Right lobe of liver (tissue), 6 donors: ENCODE measurements around the gene C11orf16. TPM values are rescaled to one million over a fixed set of nuclear protein-coding genes. Genes with fewer than 3 reads are reported as not detected.

Experiments used
- ATAC-seq, 4 donors: fragments of 200-7000 bp; cut with Tn5 transposase; one replicate each; pipeline ENCODE4 v1.9.1; 2020; ENCODE audit warnings: mild to moderate bottlenecking in 4 of 4, moderate library complexity in 4 of 4
- DNase-seq, 3 donors: peaks; one replicate each; pipeline ENCODE4 v3.0.0-alpha.2; 2020
- H3K27ac ChIP-seq, 3 donors: fragments of 200-600 bp; one replicate each; pipeline ENCODE4 v1.8.0; 2022
- H3K27me3 ChIP-seq, 2 donors: fragments of 200-600 bp; one replicate each; pipeline ENCODE4 v1.8.0; 2022
- H3K36me3 ChIP-seq, 4 donors: fragments of 200-600 bp; sonication (generic) in 1 of 4; one replicate each; pipeline versions ENCODE4 v1.5.1 to v1.8.0; 2017 to 2022; ENCODE audit warnings: control low read depth in 1 of 4
- H3K4me1 ChIP-seq, 4 donors: fragments of 200-600 bp; sonication (generic) in 1 of 4; one replicate each; pipeline versions ENCODE4 v1.5.1 to v1.8.0; 2017 to 2022; ENCODE audit warnings: control low read depth in 1 of 4
- H3K4me3 ChIP-seq, 3 donors: fragments of 200-600 bp; one replicate each; pipeline ENCODE4 v1.8.0; 2022
- H3K9me3 ChIP-seq, 4 donors: fragments of 200-600 bp; sonication (generic) in 1 of 4; one replicate each; pipeline versions ENCODE4 v1.5.1 to v1.8.0; 2017 to 2022; ENCODE audit warnings: control low read depth in 1 of 4
- CTCF ChIP-seq, 4 donors: fragments of 200-600 bp in 3 of 4; fragments of 450-650 bp in 1 of 4; IDR thresholded peaks; one replicate each; pipeline versions ENCODE4 v1.5.1 to v1.8.0; 2016 to 2022; ENCODE audit warnings: antibody characterized with exemption in 4 of 4, mild to moderate bottlenecking in 2 of 4
- POLR2A ChIP-seq: fragments of 450-650 bp; IDR thresholded peaks from one replicate; pipeline ENCODE4 v1.6.1; 2017; ENCODE audit warnings: antibody characterized with exemption, mild to moderate bottlenecking
- WGBS: methylation state at CpG from one replicate; pipeline ENCODE4 v1.1.6; 2018; ENCODE audit warnings: low coverage, low lambda C conversion rate; ENCODE audit not compliant: insufficient coverage; ENCODE audit errors: missing lambda C conversion rate; 5-methylcytosine and 5-hydroxymethylcytosine counted together
- intact Hi-C, 2 donors: fragments of 100-400 bp; cut with DNase I; formaldehyde crosslinking; loops; one replicate each; pipeline versions ENCODE4 v1.11.2 to v1.14.1; 2022
- total RNA-seq, 6 experiments: library from RNA; depleted of rRNA in 2 of 6; stranded (reverse); fragments of >200 nt in 2 of 6; fragmentation: NEBNext Ultra II Directional in 3 of 6; extraction: Animal tissue kit (Norgen Biotek cat#: 25700) in 3 of 6; gene quantifications; one replicate each; pipeline versions ENCODE4 v1.1.0 to v1.2.4, GENCODE V29; 2016 to 2023
- donor health status: DM: no; HTN: yes; CAD: no.
- donor health status: DM: no; HTN: no; CAD: no.
- donor health status: DM: no; HTN: no; CAD: no.
- donor health status: DM: no; HTN: yes; CAD: no.
- donor health status: DM: no; HTN: yes; CAD: no.

Gene C11orf16
- total RNA-seq, 6 experiments from 2014 or later, result not detected

- TF ChIP-seq POLR2A, result no peak
- DNase-seq (no peak), ATAC-seq (no peak)
- H3K27ac ChIP-seq, result no peak overlapping the region
- no peaks in the 10 kb centered on the region for H3K9me3 ChIP-seq
- intact Hi-C loops, result loop anchor here in 1 of 2 donors (5.0 kb wide), 1 partner anchor 281 kb away; the partner anchor contains the start of genes RPL27A and TRIM66
- no peaks in the 10 kb centered on the region for H3K36me3 ChIP-seq
- peak overlapping the region in 1 of 3 donors; percentile 84 for H3K4me3 ChIP-seq
- no peaks in the 10 kb centered on the region for H3K27me3 ChIP-seq
- WGBS, result 25% methylated on average over 2 of the region's 2 CpGs
- H3K4me1 ChIP-seq, result peaks cover 0 to 28% (median 13%) of the 10 kb centered on the region in 4 donors
Measured at GRCh38 chr11:8962841-8963240, 30.1 kb upstream of the C11orf16 start.

GRCh38 chr11:8961401-8961800, 28.7 kb upstream of the C11orf16 start:
- no peaks in the 10 kb centered on the region for H3K9me3 ChIP-seq
- WGBS, result 34% methylated on average over 2 of the region's 2 CpGs
- ATAC-seq, result no peak
- H3K4me1 ChIP-seq, result peaks cover 0 to 28% (median 13%) of the 10 kb centered on the region in 4 donors
- no peak for DNase-seq
- H3K4me3 ChIP-seq, result no peak overlapping the region
- no peaks in the 10 kb centered on the region for H3K27me3 ChIP-seq
- no peak overlapping the region for H3K27ac ChIP-seq
- peaks cover 0 to 6% (median 0%) of the 10 kb centered on the region in 4 donors for H3K36me3 ChIP-seq
- TF ChIP-seq POLR2A, result no peak
- intact Hi-C loops, result loop anchor here in 1 of 2 donors (5.0 kb wide), 1 partner anchor 279 kb away; the partner anchor contains the start of genes RPL27A and TRIM66

GRCh38 chr11:8959546-8960166, 26.9 kb upstream of the C11orf16 start:
- TF ChIP-seq POLR2A, result no peak
- peak; percentile 56 to 65 (median 60) for TF ChIP-seq CTCF (IDR thresholded peaks at IDR 0.05)
- 41% methylated on average over 2 of the region's 2 CpGs for WGBS
- intact Hi-C loops, result loop anchor here in 1 of 2 donors (5.0 kb wide), 1 partner anchor 277 kb away; the partner anchor contains the start of genes RPL27A and TRIM66
- Histone ChIP-seq H3K9me3 (no peaks in the 10 kb centered on the region), H3K27ac (peak overlapping the region in 1 of 3 donors; percentile 45), H3K4me1 (peaks cover 0 to 20% (median 9%) of the 10 kb centered on the region in 4 donors), H3K4me3 (no peak overlapping the region), H3K36me3 (peaks cover 0 to 20% (median 6%) of the 10 kb centered on the region in 4 donors), H3K27me3 (no peaks in the 10 kb centered on the region)
- DNase-seq (no peak), ATAC-seq (peak; percentile 36 to 55 (median 45))

GRCh38 chr11:8956860-8957259, 24.1 kb upstream of the C11orf16 start:
- TF ChIP-seq POLR2A, result no peak
- TF ChIP-seq CTCF (IDR thresholded peaks at IDR 0.05), result no peak

GRCh38 chr11:8948886-8949285, 16.1 kb upstream of the C11orf16 start:
- ATAC-seq, result no peak
- H3K4me3 ChIP-seq, result no peak overlapping the region
- intact Hi-C loops, result no loop called here
- H3K27me3 ChIP-seq, result no peaks in the 10 kb centered on the region
- DNase-seq, result no peak
- no peaks in the 10 kb centered on the region for H3K9me3 ChIP-seq
- no peaks in the 10 kb centered on the region for H3K4me1 ChIP-seq
- TF ChIP-seq POLR2A (no peak), CTCF (IDR thresholded peaks at IDR 0.05) (no peak)
- peaks cover 0 to 47% (median 18%) of the 10 kb centered on the region in 4 donors for H3K36me3 ChIP-seq
- no peak overlapping the region for H3K27ac ChIP-seq
- 52% methylated on average over 3 of the region's 3 CpGs for WGBS

More at GRCh38 chr11:8956860-8957259, 24.1 kb upstream of the C11orf16 start:
- Histone ChIP-seq H3K27ac (no peak overlapping the region), H3K36me3 (peaks cover 0 to 43% (median 13%) of the 10 kb centered on the region in 4 donors), H3K4me1 (peaks cover 0 to 12% (median 3%) of the 10 kb centered on the region in 4 donors), H3K9me3 (no peaks in the 10 kb centered on the region), H3K27me3 (no peaks in the 10 kb centered on the region), H3K4me3 (no peak overlapping the region)
- intact Hi-C loops, result no loop called here
- DNase-seq (no peak), ATAC-seq (no peak)
- 89% methylated on average over 4 of the region's 4 CpGs for WGBS
